ENCODE data around the gene FLT3. TPM values are rescaled to one million over a fixed set of nuclear protein-coding genes. Genes with fewer than 3 reads are reported as not detected.

FLT3 gene
- total and polyA plus RNA-seq, 2 of the 13 experiments (the other 11 are each of a cell fraction or from before 2014, with no cell fraction given): not detected

GRCh38 chr13:27991881-27992280 lies 108.5 kb downstream of the FLT3 start (continued):
- no peak for TF ChIP-seq SP4 (CRISPR knock-in tag; IDR thresholded peaks at IDR 0.05)
- no peak for TF ChIP-seq MBNL3 (CRISPR knock-in tag; conservative IDR thresholded peaks at IDR 0.05)

- CTCF ChIA-PET (ENCODE audit: low intra/inter-chr PET ratio, low total read pairs): no interaction called here
Observed at GRCh38 chr13:27988520-27988919, 111.9 kb downstream of the FLT3 start, which contains the start of gene URAD. URAD (minus strand) TSS chr13:27988693; CDS start chr13:27988637, 56 bp downstream.

More at GRCh38 chr13:27988520-27988919, 111.9 kb downstream of the FLT3 start, which contains the start of gene URAD:
- WGBS (ENCODE audit: low lambda C conversion rate): 10% methylated on average over 5 of the region's 11 CpGs
- intact Hi-C loops (cut with micrococcal nuclease; ENCODE audit: unreplicated experiment): loop anchor here (10.0 kb wide), 1 partner anchor 1004 kb away; no protein-coding TSS in a partner anchor
- H3K9me3 ChIP-seq (ENCODE audit: low read length): no peaks in the 10 kb centered on the region
- no peaks in the 10 kb centered on the region for H3K79me2 ChIP-seq (ENCODE audit: insufficient read depth, low read length)
- no peak within 1 kb of the TSS for H3K4me3 ChIP-seq (replicated peaks in 1 of 3; ENCODE audit: insufficient read depth in 1 of 3, low read depth in 2 of 3, low read length in 3 of 3)
- H3K4me1 ChIP-seq (ENCODE audit: insufficient read depth, low read length): no peaks in the 10 kb centered on the region
- DNase-seq (ENCODE audit: low spot score): peak; percentile 17
- no peak within 1 kb of the TSS for H3K9ac ChIP-seq (ENCODE audit: insufficient read depth, low read depth, low read length)
- H3K27ac ChIP-seq (ENCODE audit: extremely low read length, insufficient read depth, low read length): no peak within 1 kb of the TSS
- H3K4me2 ChIP-seq (ENCODE audit: low read depth, low read length): no peak within 1 kb of the TSS
- H2AFZ ChIP-seq (ENCODE audit: low read length): no peak within 1 kb of the TSS
- POLR2A ChIA-PET: no interaction called here
- TF ChIP-seq NCOA5 (CRISPR knock-in tag; IDR thresholded peaks at IDR 0.05) (no peak), ZNF747 (CRISPR knock-in tag; IDR thresholded peaks at IDR 0.05; ENCODE audit: borderline replicate concordance) (no peak), CEBPB (IDR thresholded peaks at IDR 0.05; ENCODE audit: borderline replicate concordance, low read depth, low read length) (0 out of 2 replicates have a peak, but pooled peaks have one; percentile 32), ZNF616 (CRISPR knock-in tag; IDR thresholded peaks at IDR 0.05; ENCODE audit: low read depth) (no peak), CEBPG (CRISPR knock-in tag; IDR thresholded peaks at IDR 0.05) (0 out of 2 replicates have a peak, but pooled peaks have one; percentile 25), PCBP1 (IDR thresholded peaks at IDR 0.05; ENCODE audit: borderline replicate concordance, low read depth, low read length) (no peak), ZNF720 (CRISPR knock-in tag; IDR thresholded peaks at IDR 0.05) (no peak), U2AF2 (IDR thresholded peaks at IDR 0.05; ENCODE audit: low read depth, low read length) (no peak), ZNF549 (CRISPR knock-in tag; IDR thresholded peaks at IDR 0.05) (no peak), SP5 (CRISPR knock-in tag; IDR thresholded peaks at IDR 0.05; ENCODE audit: borderline replicate concordance, low read depth) (no peak)
- TF ChIP-seq, protein P1, sequence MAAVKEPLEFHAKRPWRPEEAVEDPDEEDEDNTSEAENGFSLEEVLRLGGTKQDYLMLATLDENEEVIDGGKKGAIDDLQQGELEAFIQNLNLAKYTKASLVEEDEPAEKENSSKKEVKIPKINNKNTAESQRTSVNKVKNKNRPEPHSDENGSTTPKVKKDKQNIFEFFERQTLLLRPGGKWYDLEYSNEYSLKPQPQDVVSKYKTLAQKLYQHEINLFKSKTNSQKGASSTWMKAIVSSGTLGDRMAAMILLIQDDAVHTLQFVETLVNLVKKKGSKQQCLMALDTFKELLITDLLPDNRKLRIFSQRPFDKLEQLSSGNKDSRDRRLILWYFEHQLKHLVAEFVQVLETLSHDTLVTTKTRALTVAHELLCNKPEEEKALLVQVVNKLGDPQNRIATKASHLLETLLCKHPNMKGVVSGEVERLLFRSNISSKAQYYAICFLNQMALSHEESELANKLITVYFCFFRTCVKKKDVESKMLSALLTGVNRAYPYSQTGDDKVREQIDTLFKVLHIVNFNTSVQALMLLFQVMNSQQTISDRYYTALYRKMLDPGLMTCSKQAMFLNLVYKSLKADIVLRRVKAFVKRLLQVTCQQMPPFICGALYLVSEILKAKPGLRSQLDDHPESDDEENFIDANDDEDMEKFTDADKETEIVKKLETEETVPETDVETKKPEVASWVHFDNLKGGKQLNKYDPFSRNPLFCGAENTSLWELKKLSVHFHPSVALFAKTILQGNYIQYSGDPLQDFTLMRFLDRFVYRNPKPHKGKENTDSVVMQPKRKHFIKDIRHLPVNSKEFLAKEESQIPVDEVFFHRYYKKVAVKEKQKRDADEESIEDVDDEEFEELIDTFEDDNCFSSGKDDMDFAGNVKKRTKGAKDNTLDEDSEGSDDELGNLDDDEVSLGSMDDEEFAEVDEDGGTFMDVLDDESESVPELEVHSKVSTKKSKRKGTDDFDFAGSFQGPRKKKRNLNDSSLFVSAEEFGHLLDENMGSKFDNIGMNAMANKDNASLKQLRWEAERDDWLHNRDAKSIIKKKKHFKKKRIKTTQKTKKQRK (IDR thresholded peaks at IDR 0.05; ENCODE audit: low read length): no peak
- TF ChIP-seq, protein P2, sequence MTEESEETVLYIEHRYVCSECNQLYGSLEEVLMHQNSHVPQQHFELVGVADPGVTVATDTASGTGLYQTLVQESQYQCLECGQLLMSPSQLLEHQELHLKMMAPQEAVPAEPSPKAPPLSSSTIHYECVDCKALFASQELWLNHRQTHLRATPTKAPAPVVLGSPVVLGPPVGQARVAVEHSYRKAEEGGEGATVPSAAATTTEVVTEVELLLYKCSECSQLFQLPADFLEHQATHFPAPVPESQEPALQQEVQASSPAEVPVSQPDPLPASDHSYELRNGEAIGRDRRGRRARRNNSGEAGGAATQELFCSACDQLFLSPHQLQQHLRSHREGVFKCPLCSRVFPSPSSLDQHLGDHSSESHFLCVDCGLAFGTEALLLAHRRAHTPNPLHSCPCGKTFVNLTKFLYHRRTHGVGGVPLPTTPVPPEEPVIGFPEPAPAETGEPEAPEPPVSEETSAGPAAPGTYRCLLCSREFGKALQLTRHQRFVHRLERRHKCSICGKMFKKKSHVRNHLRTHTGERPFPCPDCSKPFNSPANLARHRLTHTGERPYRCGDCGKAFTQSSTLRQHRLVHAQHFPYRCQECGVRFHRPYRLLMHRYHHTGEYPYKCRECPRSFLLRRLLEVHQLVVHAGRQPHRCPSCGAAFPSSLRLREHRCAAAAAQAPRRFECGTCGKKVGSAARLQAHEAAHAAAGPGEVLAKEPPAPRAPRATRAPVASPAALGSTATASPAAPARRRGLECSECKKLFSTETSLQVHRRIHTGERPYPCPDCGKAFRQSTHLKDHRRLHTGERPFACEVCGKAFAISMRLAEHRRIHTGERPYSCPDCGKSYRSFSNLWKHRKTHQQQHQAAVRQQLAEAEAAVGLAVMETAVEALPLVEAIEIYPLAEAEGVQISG (CRISPR knock-in tag; IDR thresholded peaks at IDR 0.05): no peak
- no peak for ATAC-seq
- no peaks in the 10 kb centered on the region; a peak in 1 of 5 replicates for H3K27me3 ChIP-seq (ENCODE audit: control insufficient read depth in 1 of 2, insufficient read depth in 2 of 2, low read length in 2 of 2)
- H3K36me3 ChIP-seq (replicated peaks in 1 of 2; ENCODE audit: control insufficient read depth in 1 of 2, insufficient read depth in 2 of 2, low read length in 2 of 2): no peaks in the 10 kb centered on the region
- H4K20me1 ChIP-seq (ENCODE audit: insufficient read depth, low read length): no peaks in the 10 kb centered on the region
- no peak for FAIRE-seq
- in situ Hi-C loops (cut with HindIII; ENCODE audit: extremely low pct_ligation_motif_present, low pct_unique_long_range_greater_than_20kb): loop anchor here (25.0 kb wide), 1 partner anchor 501 kb away; no protein-coding TSS in a partner anchor
- no TSS peak for BruUV-seq (replicated peaks)
